Measurements from ENCODE around the gene ADI1.
"Not testable (repeated sequence)": the region's sequence is repeated elsewhere in the genome, so short reads cannot be mapped to it uniquely, and the experiment has no call there.

ADI1 gene

GRCh38 chr2:3462493-3463104 lies 56.7 kb downstream of the ADI1 start:
- peak; percentile 20 for DNase-seq (ENCODE audit: low spot score)

DNA sequence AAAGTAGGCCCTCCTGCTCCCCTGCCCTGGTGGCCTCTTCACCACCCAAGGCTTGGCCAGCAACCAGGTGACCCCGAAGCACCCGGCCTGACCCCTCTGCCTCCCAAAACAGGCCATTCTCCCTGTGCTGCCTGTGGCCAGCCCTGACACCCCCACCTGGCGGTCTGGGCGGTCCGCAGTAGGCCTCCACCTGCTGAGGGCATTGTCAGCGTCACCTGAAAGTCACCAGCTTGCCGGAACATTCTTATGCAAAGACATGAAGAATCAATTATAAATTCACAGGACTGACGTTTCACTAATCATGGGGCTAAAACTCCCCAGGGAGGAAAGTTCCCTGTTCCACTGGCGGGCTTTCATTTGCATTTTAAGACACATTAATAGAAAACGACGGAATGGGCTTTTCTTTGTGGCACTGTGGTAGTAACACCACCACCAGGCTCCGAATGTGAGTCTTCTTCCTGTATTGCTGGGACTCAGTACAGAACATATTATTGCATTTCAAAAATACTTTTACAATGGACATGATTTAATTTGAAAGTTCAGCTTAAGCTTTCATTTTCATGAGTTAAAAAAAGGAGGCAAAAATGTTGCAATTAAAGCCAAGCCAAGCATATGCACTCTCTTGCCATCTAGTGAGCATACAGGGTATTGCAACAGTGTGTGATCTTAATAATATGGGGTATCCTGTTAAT lies 57.4 kb downstream of the ADI1 start:
- DNase-seq (ENCODE audit: low spot score), result peak; percentile 87

- DNase-seq (ENCODE audit: low spot score), result no peak
Measured at GRCh38 chr2:3460831-3461800, 58.2 kb downstream of the ADI1 start.

GRCh38 chr2:3460156-3460555 lies 59.2 kb downstream of the ADI1 start:
- no peak for DNase-seq (ENCODE audit: low spot score)

- no peak for DNase-seq (ENCODE audit: low spot score)
Measured at GRCh38 chr2:3459185-3460015, 59.9 kb downstream of the ADI1 start.

DNA sequence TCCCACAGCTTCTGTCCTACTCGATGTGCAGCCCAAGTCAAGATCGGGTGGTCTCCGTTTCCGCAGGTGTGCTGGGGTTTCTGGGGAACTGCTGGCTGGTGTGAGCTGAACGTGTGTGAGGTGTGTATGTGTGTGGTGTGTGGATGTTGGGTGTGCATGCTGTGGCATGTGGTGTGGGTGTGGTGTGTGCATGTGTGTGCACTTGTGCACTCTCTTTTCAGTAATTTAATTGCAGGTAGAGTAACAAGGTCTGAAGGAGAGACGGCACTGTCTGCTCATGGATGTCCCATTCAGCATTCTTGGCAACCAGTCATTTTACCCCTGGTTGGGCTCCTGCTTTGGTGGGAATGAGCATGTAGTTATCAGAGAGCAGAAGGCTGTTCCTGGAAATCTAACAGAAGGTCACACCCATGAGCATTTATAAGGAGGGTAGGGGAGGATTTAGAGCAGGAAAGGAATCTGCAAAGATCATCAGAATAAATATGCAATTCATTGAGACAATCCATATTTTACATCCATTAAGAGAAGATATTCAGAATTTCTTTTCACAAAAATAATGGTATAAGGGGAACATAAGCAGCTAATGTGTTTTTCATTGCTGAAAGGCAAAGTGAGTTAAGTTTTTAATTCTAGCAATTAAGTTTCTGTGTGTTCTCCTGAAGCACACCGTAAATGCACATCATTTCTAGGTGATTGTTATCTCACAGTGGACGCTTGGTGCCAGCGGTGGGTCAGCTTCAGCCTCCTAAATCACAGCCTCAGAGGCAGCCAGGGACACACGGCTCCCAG lies 60.7 kb downstream of the ADI1 start:
- DNase-seq (ENCODE audit: low spot score), result no peak

DNA sequence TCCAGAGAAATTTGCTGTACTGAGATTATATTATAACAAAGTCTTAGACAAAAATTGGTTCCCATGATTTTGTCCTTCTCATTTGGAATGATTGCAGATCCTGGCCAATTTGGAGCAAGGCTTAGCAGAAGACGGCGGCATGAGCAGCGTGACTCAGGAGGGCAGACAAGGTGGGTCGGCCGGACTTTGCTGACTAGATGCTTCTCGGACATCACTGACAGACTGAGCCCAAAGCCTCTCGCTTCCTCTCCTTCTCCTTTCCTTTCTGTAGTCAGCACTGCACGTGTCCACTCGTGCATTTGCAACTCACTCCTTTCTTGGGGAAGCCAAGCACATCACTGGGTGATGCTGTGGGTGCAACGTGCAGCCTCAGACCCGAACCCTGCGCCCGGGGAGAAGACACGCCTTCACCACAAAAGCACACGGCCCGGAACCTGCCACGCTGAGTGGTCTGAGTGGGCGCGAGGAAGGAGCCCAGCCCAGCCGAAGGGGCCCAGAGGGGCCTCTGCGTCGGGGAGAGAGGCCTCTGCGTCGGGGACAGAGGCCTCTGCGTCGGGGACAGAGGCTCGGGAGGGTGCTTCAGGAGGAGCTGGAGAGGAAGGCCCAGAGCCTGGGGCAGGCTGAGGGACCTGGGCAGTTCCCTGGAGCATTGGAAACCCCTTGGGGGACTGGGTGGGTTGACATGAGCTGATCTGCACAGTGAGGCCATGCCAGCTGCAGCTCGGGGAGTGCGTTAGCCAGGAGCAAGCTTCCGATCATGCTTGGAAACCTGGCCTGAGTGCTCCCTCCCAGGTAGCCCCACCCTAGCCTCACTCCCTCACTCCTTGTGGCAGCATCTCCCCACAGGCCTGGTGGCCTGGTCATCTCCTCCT lies 61.6 kb downstream of the ADI1 start:
- DNase-seq (ENCODE audit: low spot score), result no peak

DNA sequence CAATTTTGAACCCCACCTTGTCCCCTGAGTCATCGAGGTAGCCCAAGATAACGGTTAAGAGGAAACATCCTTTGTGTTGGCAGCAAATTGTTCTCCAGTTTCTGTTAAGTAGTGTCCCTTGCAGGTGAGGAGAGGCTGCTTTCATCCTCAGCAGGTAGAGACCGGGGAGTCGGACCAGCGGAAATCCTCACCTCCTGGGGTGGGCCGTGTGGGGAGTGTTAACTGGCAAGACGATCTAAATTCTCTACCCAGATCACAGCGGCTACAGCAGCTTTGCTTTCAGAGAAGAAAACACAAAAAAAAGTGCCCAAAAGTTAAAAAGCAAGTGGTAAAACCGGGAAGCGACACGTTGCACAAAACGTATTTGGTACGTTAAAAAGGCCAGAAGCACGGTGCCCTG lies 63.2 kb downstream of the ADI1 start:
- DNase-seq (ENCODE audit: low spot score), result no peak

DNA sequence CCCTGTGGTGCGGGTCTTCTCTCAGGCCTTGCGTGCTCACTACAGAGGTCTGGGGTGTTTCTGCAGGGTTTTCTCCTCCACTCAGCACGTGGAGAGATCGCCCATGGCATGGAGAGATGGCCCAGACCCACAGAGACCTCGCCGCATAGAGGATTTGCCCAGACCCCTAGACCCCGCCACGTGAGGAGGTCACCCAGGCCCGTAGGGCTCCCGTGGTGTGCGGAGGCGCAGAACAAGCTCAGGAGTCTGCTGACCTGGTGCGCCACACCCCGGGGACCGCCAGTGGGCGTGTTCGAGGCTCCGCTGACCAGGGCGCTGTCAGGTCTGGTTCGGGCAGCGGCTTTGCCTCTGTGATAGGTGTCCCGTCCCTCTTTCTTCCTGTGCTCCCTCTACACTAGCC lies 64.5 kb downstream of the ADI1 start:
- DNase-seq (ENCODE audit: low spot score), result no peak

DNA sequence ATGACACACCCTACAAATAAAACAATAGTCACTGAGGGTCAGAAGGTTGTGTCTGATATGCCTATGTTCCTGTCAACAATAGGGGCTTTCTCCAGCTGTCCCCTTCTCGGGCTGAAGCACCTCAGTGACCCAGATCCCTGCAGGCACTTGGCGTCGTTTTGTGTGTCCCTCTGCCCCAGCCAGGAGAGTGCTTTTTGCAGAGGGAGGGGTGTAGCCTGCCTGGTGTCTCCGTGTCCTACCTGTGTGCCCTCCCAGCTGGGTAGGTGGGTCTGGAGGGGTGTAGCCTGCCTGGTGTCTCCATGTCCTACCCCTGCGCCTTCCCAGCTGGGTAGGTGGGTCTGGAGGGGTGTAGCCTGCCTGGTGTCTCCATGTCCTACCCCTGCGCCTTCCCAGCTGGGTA lies 65.3 kb downstream of the ADI1 start:
- DNase-seq (ENCODE audit: low spot score), result not testable (repeated sequence)

DNA sequence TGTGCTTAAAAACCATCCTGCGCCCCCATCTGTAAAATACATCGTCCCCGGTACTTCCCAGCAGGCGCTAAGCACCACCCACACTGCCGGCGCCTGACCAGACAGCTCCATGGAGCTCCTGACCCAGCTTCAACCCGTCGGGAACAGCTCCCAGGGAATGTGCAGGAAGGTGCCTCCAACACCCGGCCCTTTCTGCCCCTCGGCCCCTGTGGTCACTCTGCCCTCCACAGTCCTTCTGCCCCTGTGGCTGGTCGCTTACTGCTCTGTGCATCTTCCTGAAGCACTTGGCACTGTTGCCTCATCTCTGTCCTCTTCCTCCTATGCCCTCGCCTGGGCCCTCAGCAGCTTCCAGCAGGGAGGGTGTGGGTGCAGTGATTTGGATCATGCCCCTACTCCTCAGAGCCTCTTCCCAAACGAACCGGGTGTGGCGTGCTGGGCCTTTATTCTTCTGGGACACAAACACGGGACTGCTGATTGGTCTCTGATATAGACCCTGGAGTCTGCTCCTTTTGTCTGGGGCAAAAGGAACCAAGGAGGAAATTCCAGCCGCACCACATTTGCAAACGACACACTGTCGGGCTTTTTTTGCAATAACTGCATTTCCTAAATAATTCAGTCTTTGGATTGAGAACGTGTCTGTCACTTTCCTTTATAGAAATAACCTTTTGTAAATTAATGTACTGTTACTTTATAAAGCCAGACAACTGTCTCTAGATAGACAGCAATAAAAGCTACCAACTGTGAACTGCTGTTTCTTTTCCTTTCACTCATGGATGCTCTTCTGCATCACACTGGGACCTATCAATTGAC lies 65.9 kb downstream of the ADI1 start:
- no peak for DNase-seq (ENCODE audit: low spot score)

DNA sequence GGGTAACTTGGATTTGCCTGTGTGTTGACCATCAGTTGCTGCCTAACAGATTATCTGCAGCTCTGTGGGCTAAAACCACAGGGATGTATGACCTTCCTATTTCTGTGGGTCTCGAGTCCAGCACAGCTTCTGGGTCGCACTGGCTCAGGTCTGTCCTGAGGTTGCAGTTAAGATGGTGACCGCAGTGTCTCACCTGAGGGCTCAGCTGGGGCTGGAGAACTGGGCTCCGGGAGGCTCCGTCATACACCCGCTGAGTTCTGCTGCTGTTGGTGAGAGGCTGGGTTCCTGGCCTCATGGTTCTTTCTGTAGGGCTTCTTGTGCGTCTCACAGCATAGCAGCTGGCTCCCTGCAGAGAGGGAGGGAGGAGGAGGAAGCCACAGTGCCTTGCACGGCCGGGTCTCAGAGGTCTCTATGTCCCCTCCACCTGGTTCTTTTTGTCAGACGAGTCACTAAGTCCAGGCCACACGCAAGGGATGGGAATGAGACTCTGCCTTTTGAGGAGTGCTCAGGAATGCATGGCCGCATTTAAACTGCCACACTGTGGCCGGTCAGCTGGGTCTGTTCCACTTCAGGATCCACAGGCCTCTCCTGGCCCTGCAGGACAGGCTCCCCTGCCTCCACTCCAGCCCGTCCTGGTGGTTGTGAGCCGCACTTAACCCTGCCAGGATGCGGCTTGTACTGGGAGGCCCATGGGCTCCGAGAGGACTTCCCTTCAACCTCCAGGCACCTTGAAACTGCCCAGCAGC lies 67.2 kb downstream of the ADI1 start:
- no peak for DNase-seq (ENCODE audit: low spot score)

DNA sequence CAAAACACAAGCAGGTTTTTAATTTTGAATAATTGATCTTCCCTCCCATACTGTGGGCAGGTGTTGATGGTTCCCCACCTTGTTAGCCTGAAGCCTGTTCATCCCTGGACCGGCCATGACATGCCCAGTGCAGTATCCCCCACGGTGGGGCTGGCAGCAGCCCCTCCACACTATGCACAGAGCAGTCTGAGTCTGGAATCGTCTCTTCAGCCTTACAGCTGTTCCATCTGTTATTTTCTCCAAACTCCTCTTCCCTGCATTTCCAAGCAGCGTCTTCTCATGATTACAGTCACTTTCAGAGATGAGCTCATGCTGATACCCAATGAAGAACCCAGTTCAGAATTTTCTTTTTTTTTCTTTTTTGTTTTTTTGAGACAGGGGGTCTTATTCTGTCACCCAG lies 68.2 kb downstream of the ADI1 start:
- DNase-seq (ENCODE audit: low spot score), result no peak

- no peak for DNase-seq (ENCODE audit: low spot score)
Measured at GRCh38 chr2:3450385-3451010, 68.8 kb downstream of the ADI1 start.

GRCh38 chr2:3449936-3450335 lies 69.4 kb downstream of the ADI1 start:
- DNase-seq (ENCODE audit: low spot score), result no peak

- DNase-seq (ENCODE audit: low spot score), result no peak
Measured at GRCh38 chr2:3449086-3449485, 70.2 kb downstream of the ADI1 start.

DNA sequence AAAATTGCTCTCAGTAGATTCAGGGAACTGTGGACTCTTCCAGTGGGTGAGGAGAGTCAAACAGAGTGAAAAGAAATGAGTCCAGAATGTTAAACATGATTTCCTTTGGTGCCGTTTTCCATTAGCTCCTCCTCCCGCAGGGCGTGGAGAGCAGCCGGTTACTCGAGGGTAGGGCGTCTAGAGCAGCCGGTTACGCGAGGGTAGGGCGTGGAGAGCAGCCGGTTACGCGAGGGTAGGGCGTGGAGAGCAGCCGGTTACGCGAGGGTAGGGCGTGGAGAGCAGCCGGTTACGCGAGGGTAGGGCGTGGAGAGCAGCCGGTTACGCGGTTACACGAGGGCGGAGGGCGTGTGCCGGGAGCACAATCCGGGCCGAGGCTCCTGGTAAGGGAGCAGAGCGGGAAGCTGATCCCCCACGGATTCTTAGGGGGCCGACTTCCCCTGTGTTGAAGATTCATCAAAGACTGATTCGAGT lies 70.9 kb downstream of the ADI1 start:
- DNase-seq (ENCODE audit: low spot score), result not testable (repeated sequence)

DNA sequence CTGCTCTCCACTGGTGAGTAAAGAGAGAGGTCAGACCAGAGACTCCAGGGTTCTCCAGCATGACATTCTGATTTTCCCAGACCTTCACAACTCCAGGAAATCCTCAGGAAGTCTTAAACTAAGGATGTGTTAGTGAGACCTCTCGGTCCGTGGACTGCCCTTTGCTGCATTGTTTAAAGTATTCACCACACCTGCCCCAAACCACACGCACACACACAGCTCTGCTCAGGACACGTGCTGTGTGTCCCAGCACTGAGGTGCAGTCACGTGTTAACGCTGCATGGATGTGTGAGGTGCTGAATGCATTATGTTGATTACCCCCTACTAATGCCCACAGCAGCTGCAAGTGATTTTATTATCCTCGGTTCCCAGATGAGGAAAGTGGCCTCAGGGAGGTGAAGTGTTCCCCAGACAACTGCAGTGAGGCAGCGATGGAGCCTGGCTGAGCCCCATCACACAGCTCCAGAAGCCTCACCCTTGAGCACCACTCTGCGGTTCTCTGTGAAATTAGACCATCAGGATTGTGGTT lies 71.5 kb downstream of the ADI1 start:
- DNase-seq (ENCODE audit: low spot score), result no peak
